Activated CD8-positive, alpha-beta memory T cell treated with anti-CD3 and anti-CD28 coated beads, Interleukin-2, amount 50 U/mL, for 1 hour (primary cell): Measurements from ENCODE around the gene SYNPO2L.

Experiments
- DNase-seq: peaks from one replicate; pipeline ENCODE4 v3.0.0-alpha.2; 2020; ENCODE audit errors: extremely low read depth

The SYNPO2L gene

GRCh38 chr10:73649876-73650536 is 5.8 kb downstream of the SYNPO2L start:
- no peak for DNase-seq

- no peak for DNase-seq
Observed at GRCh38 chr10:73648975-73649829, 6.6 kb downstream of the SYNPO2L start.

- no peak for DNase-seq
Observed at GRCh38 chr10:73647875-73648651, 7.8 kb downstream of the SYNPO2L start.

- DNase-seq = no peak
Observed at GRCh38 chr10:73647211-73647874, 8.5 kb downstream of the SYNPO2L start.

- DNase-seq = no peak
Observed at GRCh38 chr10:73646598-73647041, 9.2 kb downstream of the SYNPO2L start.

- no peak for DNase-seq
Observed at GRCh38 chr10:73645251-73645650, 10.6 kb downstream of the SYNPO2L start.

GRCh38 chr10:73644767-73645166 is 11.1 kb downstream of the SYNPO2L start:
- no peak for DNase-seq

GRCh38 chr10:73644015-73644743 is 11.7 kb downstream of the SYNPO2L start:
- DNase-seq = peak; percentile 25

GRCh38 chr10:73643362-73643761 is 12.5 kb downstream of the SYNPO2L start:
- DNase-seq = no peak

- DNase-seq = no peak
Observed at GRCh38 chr10:73641328-73642060, 14.3 kb downstream of the SYNPO2L start, which contains the start of gene MYOZ1. Gene MYOZ1 (minus strand): TSS chr10:73641474. CDS start chr10:73640017, 1,457 bp downstream.

GRCh38 chr10:73639286-73639685 is 16.5 kb downstream of the SYNPO2L start:
- DNase-seq = no peak

- no peak for DNase-seq
Observed at GRCh38 chr10:73635781-73636180, 20.0 kb downstream of the SYNPO2L start.

- DNase-seq = no peak
Observed at GRCh38 chr10:73634421-73634820, 21.4 kb downstream of the SYNPO2L start.

GRCh38 chr10:73629165-73629564 is 26.7 kb downstream of the SYNPO2L start:
- no peak for DNase-seq

GRCh38 chr10:73628405-73628804 is 27.4 kb downstream of the SYNPO2L start:
- no peak for DNase-seq

GRCh38 chr10:73627300-73627699 is 28.5 kb downstream of the SYNPO2L start:
- no peak for DNase-seq

- peak; percentile 87 for DNase-seq
Observed at GRCh38 chr10:73625884-73626752, 29.7 kb downstream of the SYNPO2L start.

- no peak for DNase-seq
Observed at GRCh38 chr10:73625004-73625883, 30.6 kb downstream of the SYNPO2L start.
